ENCODE data around the gene SRSF9.
"Not testable (repeated sequence)": the region's sequence is repeated elsewhere in the genome, so short reads cannot be mapped to it uniquely, and the experiment has no call there.

The SRSF9 gene

DNA sequence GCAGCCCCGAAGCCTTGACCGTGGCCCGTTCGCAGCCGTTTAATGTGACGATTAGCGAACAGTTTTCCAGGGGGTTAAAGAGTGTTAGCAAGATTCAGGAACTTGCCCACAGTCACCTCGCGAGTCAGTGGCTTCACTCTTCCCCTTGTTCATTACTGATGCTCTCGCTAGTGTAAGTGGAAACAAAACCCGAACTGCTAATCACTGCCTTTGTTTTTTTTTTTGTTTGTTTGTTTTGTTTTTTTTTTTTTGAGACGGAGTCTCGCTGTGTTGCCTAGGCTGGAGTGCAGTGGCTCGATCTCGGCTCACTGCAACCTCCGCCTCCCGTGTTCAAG, 22.7 kb downstream of the SRSF9 start:
- DNase-seq: not testable (repeated sequence)

DNA sequence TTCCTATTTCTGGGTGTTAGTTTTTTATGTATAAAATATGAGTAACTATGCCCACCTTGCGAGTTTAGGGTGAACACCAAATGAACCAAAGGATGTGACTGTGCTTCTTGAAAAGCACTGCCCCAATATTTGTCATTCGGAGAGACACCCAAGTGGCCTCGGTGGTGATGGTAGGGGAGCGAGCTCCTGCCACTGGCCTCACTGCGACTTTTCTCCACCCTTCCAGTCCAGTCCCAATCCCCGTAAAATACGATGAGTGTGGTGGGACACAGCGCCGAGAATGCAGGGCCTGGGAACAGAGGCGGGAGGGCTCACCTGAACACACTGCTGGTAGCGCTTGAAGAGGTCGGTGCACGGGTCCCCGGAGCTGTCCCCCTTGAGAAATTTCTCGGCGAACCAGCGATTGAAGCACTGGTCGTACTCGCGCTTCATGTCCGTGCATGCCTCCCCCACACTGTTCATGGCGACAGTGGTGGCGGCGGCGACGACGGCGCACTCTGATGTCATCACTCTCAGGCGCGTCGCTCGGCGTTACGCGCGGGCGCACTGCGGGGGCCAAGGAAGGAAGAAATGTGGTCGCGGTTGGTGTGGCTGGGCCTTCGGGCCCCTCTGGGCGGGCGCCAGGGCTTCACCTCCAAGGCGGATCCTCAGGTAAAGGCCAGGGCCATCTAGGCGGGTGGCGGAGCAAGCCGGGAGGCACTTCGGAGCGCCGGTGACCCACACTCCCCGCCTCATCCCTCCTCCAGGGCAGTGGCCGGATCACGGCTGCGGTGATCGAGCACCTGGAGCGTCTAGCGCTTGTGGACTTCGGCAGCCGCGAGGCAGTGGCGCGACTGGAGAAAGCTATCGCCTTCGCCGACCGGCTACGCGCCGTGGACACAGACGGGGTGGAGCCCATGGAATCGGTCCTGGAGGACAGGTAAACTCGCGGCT, 23.4 kb downstream of the SRSF9 start, which contains the start of the genes GATC and TRIAP1:
Gene GATC, plus strand, starts transcription at position 534 of the 933 bp plus-strand sequence. Its CDS starts 37 bp downstream, at position 571.
Gene TRIAP1, minus strand, starts transcription at position 474 of the 933 bp plus-strand sequence. Its CDS starts 12 bp downstream, at position 462.
- peak; percentile 91 for DNase-seq

DNA sequence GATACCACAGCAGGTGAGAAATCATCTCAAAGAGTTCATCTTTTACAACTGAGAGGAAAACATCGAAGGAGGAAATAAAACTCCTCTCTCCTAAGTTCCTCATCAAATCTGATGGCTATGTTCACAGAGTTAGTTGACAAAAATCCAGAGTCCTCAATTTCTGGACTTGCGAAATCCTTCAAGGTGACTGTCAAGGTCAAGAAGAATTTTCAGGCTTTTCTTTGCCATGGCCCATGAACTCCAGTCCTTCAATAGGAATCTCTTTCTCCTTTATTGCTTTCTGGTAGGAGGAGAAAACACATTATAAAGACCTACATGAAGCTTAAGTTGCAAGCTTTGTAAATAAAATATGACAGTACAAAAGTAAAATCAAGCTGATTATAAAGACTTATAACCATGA, 24.9 kb downstream of the SRSF9 start:
- no peak for DNase-seq

DNA sequence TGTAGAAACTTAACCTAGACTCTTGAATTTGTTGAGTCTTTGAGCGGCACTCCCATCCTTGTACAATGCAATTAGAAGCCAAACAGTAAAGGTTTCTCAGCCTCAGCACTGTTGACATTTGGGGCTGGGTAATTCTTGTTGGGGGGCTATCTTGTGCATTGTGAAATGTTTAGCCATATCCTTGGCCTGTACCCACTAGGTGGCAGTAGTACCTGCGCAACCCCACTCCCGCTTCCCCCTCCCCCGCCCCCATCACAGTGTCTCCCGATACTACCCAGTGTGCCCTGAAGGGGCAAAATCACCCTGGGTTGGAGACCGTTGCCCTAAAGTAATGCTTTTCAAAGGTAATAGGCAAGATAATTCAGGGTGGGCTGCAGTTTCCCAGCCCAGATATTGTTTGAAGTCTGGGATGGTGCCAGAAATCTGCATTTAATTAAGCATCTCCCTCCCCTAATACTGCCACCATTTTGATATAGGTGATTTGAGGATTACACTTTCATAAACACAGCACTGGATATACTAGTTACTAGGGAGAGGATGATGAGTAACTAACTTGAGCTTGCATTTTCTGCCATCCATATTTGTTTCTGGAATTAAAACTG, 29.8 kb downstream of the SRSF9 start:
- DNase-seq: peak; percentile 83

- DNase-seq: no peak
These were observed 30.9 kb downstream of the SRSF9 start for GRCh38 chr12:120438495-120439198.

GRCh38 chr12:120437735-120438494, 31.6 kb downstream of the SRSF9 start, which contains the start of gene COX6A1:
Gene COX6A1 (plus strand): TSS chr12:120438113. CDS start chr12:120438127, 14 bp downstream.
- DNase-seq: peak; percentile 99

GRCh38 chr12:120432772-120433525, 36.6 kb downstream of the SRSF9 start:
- no peak for DNase-seq

DNA sequence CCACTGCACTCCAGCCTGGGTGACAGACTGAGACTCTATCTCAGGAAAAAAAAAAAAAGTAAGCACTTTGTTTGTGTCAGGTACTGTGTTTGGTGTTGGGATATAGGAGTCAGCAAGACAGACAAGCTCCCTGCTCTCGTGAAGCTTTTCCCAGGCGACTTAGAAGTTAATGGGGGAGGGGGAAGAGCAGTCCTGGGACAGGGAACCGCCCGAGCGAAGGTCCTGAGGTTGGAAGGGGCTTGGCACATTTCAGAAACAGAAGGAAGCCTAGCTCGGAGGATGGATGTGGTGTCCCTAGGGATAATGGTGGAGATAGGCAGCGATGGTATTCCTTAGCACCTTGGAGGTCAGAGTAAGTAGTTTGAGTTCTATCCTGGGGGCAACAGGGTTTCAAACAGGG, 40.2 kb downstream of the SRSF9 start:
- no peak for DNase-seq

DNA sequence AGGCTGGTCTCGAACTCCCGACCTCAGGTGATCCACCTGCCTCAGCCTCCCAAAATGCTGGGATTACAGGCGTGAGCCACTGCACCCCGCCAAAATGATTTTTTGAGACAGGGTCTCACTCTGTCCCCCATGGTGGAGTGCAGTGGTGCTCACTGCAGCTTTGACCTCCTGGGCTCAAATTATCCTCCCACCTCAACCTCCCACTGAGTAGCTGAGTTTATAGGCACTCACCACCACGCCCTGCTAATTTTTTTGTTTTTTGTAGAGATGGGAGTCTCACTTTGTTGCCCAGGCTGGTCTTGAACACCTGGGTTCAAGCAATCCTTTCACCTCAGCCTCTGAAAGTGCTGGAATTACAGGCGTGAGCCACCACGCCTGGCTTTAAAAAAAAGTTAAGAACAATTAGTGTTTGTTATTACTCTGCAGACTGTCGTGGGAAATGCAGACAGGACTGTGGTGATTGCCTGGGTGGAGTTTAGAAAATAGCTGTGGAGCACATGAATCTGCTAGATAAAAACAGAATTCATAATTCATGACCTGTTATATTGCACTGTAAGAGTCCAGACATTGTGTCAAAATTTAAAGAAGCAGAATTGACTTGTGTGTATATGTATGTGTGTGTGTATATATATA, 40.8 kb downstream of the SRSF9 start:
- no peak for DNase-seq

- DNase-seq: no peak
These were observed 43.8 kb downstream of the SRSF9 start for GRCh38 chr12:120425797-120426196.

DNA sequence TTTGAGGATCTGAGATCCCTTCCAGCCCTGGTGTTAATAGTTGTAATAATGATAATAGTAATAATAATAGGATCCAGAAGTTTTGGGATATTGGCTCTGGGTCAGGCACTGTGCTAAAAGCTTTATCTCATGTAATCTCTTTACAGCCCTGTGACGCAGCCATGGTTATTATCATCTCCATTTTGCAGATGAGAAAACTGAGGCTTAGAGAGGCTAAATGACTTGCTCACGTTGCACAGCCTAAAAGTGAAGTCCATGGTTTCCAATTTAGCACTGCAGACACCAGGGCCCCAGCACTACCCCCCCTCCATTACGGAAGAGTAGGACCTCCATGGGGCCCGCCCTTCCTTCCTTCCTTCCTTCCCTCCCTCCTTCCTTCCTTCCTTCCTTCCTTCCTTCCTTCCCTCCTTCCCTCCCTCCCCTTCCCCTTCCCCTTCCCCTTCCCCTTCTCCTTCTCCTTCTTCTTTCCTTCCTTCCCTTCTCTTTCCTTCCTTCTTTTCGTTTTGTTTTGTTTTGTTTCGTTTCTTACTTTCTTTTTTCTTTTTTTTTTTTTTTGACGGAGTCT, 46.6 kb downstream of the SRSF9 start:
- no peak for DNase-seq

DNA sequence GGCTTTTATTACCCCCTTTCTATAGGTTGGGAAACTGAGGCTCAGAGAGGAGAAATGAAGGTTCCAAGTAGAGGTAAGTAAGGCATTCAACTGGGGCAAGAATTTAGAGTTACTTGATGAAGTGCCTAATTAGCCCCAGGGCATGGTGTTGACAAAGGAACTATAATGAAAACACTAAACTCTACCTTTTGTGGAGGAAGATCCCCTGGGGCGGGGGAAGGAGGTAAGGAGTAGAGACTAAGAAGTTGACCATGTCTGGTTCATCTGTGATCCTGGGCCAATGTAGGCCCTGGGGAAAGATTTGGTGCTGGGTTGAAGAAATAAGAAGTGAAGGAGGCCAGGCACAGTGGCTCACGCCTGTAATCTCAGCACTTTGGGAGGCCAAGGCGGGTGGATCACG, 47.8 kb downstream of the SRSF9 start:
- DNase-seq: no peak

DNA sequence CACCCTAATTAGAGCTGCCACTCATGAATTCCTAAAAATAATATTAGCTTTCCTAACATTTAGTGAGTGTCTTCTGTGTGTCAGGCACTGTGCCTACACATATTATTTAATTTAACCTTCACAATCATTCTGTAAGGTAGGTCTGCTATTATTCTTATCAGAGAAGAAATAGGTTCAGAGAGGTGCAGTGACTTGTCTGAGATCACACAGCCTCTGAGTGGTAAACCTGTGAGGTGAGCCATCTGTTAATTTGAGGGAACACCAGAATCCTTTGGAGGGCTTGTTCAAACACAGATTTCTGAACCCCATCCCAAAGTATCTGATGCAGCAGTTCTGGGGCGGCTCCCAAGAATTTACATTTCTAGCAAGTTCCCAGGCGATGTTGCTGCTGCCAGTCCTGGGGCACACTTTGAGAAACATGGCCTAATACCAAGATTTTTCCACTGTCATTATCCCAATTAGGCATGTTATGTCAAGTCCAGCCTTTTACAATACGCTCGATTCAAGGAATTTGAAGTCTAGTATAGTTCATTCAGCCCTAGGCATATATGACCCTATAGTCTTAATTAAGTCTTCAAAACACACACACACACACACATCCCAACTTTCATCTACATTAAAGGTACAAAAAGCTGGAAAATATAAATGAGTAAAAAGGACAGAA, 51.5 kb downstream of the SRSF9 start:
- no peak for DNase-seq

- DNase-seq: no peak
These were observed 52.9 kb downstream of the SRSF9 start for GRCh38 chr12:120416490-120417216.

DNA sequence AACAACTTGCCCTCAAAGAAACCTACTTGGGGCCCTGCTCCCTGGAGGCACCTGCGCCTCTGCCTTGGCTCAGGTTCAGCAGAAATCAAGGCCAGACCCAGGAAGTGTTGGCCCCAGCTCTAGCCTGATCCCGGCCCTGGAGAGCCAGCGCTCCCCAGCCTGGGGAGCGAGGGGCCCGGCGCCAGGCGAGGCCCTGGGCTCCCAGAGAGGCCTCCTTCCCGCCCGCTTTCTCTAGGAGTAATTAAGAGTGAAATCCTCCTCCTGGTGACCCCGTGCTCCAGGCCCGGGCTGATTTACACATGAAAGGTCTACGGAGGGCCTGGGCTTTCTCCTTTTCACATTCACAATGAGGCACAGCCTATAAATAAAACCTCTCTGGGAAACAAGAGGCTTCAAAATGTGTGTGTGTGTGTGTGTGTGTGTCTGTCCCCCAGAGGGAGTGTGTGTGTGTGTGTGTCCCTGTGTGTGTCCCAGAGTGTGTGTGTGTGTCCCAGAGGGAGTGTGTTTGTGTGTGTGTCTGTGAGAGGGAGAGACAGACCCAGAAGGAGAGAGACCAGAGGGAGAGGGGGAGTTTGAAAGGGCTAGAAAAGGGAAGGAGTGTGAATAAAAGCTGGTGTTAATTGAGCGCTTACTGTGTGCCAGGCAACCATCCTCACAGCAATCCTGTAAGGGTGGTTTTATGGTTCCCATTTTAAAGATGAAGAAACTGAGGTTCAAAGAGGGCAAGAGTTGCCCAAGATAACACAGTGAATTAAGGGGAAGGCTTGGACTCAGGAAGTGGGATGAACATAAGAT, 55.5 kb downstream of the SRSF9 start:
- DNase-seq: peak; percentile 57

DNA sequence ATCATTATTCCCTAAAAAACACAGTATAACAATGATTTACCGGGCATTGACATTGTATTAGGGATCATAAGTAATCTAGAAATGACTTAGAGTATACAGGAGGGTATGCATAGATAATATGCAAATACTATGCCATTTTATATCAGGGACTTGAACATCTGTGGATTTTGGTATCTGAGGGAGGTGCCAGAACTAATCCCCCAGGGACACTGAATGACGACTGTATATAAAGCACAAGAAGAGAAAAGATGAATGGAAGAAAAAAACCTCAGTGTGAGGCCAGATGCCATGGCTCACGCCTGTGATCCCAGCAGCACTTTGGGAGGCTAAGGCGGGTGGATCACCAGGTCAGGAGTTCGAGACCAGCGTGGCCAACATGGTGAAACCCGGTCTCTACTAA, 57.1 kb downstream of the SRSF9 start:
- DNase-seq: no peak

All from RPMI8226 (cell line).